CD4-positive, alpha-beta T cell (primary cell): ENCODE results near the gene COL4A2. TPM values are rescaled to one million over a fixed set of nuclear protein-coding genes. Genes with fewer than 3 reads are reported as not detected.
"Not testable (repeated sequence)": the region's sequence is repeated elsewhere in the genome, so short reads cannot be mapped to it uniquely, and the experiment has no call there.

ENCODE experiments used
- ATAC-seq: fragments of 200-7000 bp; cut with Tn5 transposase; one replicate; pipeline ENCODE4 v1.10.0; 2022; ENCODE audit warnings: mild to moderate bottlenecking; ENCODE audit not compliant: poor library complexity
- CTCF ChIA-PET: fragments of 350-600 bp; sonication (Branson Sonifier 250); formaldehyde crosslinking; loops from one replicate; lab custom pipeline; 2021; ENCODE audit warnings: antibody characterized with exemption, inconsistent platforms; lab: Charles Lee
- POLR2A ChIA-PET: fragments of 350-600 bp; sonication (Branson Sonifier 250); formaldehyde crosslinking; loops from one replicate; lab custom pipeline; 2021; ENCODE audit warnings: antibody characterized with exemption, inconsistent platforms; lab: Charles Lee
- DNase-seq, 14 experiments: peaks; one replicate each; pipeline ENCODE4 v3.0.0-alpha.2; 2013 to 2020; ENCODE audit warnings: mixed read lengths in 2 of 14
- H3K27ac ChIP-seq, 2 donors: one replicate each; pipeline versions ENCODE4 v1.5.1 to v1.7.0; 2013; ENCODE audit warnings: low read length in 2 of 2, low read depth in 1 of 2, mild to moderate bottlenecking in 1 of 2
- H3K27me3 ChIP-seq, 2 experiments: 1 replicate in 1 of 2; 2 replicates in 1 of 2; pipeline versions ENCODE4 v1.6.1 to v1.7.0; 2013; ENCODE audit warnings: low read length in 2 of 2, control low read depth in 1 of 2, mild to moderate bottlenecking in 1 of 2, moderate library complexity in 1 of 2; ENCODE audit not compliant: insufficient read depth in 2 of 2, control insufficient read depth in 1 of 2
- H3K36me3 ChIP-seq: one replicate; pipeline ENCODE4 v1.6.1; 2013; ENCODE audit warnings: low read length, control low read depth; ENCODE audit not compliant: insufficient read depth
- H3K4me1 ChIP-seq: one replicate; pipeline ENCODE4 v1.6.1; 2013; ENCODE audit warnings: low read length, control low read depth; ENCODE audit not compliant: insufficient read depth
- H3K4me3 ChIP-seq: one replicate; pipeline ENCODE4 v1.5.1; 2013; ENCODE audit warnings: mild to moderate bottlenecking, low read length, moderate library complexity
- H3K9me3 ChIP-seq, 2 experiments: 1 replicate in 1 of 2; 2 replicates in 1 of 2; pipeline versions ENCODE4 v1.6.1 to v1.7.0; 2013; ENCODE audit warnings: low read length in 2 of 2, mild to moderate bottlenecking in 2 of 2, control low read depth in 1 of 2, moderate library complexity in 1 of 2; ENCODE audit not compliant: control insufficient read depth in 1 of 2, insufficient read depth in 1 of 2
- H3K27ac Mint-ChIP-seq: one replicate; pipeline ENCODE4 v1.8.0; 2020; ENCODE audit warnings: mixed read lengths
- H3K27me3 Mint-ChIP-seq: one replicate; pipeline ENCODE4 v1.8.0; 2021; ENCODE audit warnings: mixed read lengths
- H3K36me3 Mint-ChIP-seq: one replicate; pipeline ENCODE4 v1.8.0; 2021; ENCODE audit warnings: low read depth, mixed read lengths
- H3K4me1 Mint-ChIP-seq: one replicate; pipeline ENCODE4 v1.8.0; 2021; ENCODE audit warnings: low read depth, mixed read lengths
- H3K4me3 Mint-ChIP-seq: one replicate; pipeline ENCODE4 v1.8.0; 2020; ENCODE audit warnings: mild to moderate bottlenecking, mixed read lengths
- H3K9me3 Mint-ChIP-seq: one replicate; pipeline ENCODE4 v1.8.0; 2020; ENCODE audit warnings: mixed read lengths
- intact Hi-C, 2 experiments: fragments of 100-400 bp; cut with DNase I in 1 of 2; cut with micrococcal nuclease in 1 of 2; formaldehyde crosslinking; loops; one replicate each; pipeline versions ENCODE4 v1.15.1 to v1.9.0; 2023 to 2025; cut with DNase I, micrococcal nuclease
- total RNA-seq, 174 experiments: library from RNA in 2 of 174; stranded (reverse) in 2 of 174; gene quantifications; one replicate each; pipeline ENCODE4 v1.2.3 and lab custom pipeline; 2021 to 2026
- TF ChIP-seq, protein P1 (sequence below): fragments of 200-600 bp; IDR thresholded peaks from one replicate; pipeline ENCODE4 v1.8.0; 2022; ENCODE audit warnings: antibody characterized with exemption, mild to moderate bottlenecking

Gene COL4A2
- total RNA-seq, 2 experiments from 2014 or later: not detected

DNA sequence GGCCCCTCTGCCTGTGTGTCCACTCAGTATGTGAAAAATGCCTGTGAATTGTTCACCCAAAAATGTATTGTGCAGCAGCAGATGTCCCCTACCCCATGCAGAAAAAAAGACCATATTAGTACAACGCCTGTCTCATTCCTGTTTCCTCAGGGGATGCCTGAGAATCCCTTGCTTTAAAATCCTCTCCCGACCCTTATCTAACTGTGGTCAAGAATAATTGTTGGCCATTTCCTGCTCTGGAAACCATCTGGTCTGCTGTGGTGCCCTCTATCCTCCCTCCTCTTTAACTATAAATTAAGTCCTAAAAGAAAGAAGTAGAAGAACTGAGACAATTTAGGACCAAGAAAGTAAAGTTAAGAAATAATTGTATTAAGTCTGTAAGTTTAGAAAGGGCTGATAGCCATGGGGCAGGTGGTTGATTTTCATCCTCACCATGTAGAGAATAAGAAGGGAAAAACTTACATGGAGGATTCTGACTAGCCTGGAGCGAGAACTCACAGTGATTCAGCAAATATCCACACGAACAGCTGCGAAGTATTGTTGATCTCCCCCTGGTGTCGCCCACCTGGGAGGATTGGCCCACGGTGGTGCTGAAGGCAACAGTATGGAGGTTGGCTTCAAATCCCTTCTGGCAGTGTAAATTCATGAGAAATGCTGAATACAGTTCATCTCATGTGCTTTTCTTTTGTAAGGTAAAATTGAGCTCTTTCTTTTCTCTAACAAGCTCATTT lies 85.6 kb downstream of the COL4A2 start:
- ChIA-PET CTCF (no interaction called here), POLR2A (no interaction called here)
- TF ChIP-seq, protein P1, sequence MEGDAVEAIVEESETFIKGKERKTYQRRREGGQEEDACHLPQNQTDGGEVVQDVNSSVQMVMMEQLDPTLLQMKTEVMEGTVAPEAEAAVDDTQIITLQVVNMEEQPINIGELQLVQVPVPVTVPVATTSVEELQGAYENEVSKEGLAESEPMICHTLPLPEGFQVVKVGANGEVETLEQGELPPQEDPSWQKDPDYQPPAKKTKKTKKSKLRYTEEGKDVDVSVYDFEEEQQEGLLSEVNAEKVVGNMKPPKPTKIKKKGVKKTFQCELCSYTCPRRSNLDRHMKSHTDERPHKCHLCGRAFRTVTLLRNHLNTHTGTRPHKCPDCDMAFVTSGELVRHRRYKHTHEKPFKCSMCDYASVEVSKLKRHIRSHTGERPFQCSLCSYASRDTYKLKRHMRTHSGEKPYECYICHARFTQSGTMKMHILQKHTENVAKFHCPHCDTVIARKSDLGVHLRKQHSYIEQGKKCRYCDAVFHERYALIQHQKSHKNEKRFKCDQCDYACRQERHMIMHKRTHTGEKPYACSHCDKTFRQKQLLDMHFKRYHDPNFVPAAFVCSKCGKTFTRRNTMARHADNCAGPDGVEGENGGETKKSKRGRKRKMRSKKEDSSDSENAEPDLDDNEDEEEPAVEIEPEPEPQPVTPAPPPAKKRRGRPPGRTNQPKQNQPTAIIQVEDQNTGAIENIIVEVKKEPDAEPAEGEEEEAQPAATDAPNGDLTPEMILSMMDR: no peak
- no peaks in the 10 kb centered on the region for H3K36me3 Mint-ChIP-seq
- ATAC-seq (no peak), DNase-seq (no peak)
- peaks cover 85% of the 10 kb centered on the region for H3K27me3 Mint-ChIP-seq
- intact Hi-C loops: no loop called here
- H3K27ac Mint-ChIP-seq: no peak overlapping the region
- no peak overlapping the region for H3K27ac ChIP-seq
- no peaks in the 10 kb centered on the region for H3K9me3 Mint-ChIP-seq
- H3K27me3 ChIP-seq: peaks cover 17 to 34% of the 10 kb centered on the region in 2 experiments
- H3K4me3 ChIP-seq: no peak overlapping the region
- H3K4me1 ChIP-seq: peaks cover 2% of the 10 kb centered on the region
- peaks cover 0 to 10% of the 10 kb centered on the region in 2 experiments for H3K9me3 ChIP-seq
- no peaks in the 10 kb centered on the region for H3K36me3 ChIP-seq
- H3K4me1 Mint-ChIP-seq: peaks cover 6% of the 10 kb centered on the region
- no peak overlapping the region for H3K4me3 Mint-ChIP-seq

DNA sequence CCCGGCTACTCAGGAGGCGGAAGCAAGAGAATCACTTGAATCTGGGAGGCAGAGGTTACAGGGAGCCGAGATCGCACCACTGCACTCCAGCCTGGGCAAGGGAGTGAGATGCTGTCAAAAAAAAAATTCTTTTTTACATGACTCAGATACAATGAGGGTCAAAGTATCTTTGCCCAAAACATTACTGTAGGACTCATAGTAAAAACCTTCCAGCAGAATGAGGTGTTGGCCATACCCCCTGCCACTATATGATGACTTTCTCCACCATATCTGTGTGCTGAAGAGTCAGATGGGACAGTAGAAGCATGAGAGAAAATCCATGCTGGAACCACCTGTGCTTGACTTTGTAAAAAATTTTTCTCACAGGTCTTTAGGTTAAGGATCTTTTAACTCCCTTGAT lies 86.7 kb downstream of the COL4A2 start:
- TF ChIP-seq, protein P1: no peak
- Mint-ChIP-seq H3K36me3 (no peaks in the 10 kb centered on the region), H3K4me3 (no peak overlapping the region), H3K27me3 (peaks cover 84% of the 10 kb centered on the region), H3K27ac (no peak overlapping the region), H3K4me1 (peaks cover 6% of the 10 kb centered on the region), H3K9me3 (no peaks in the 10 kb centered on the region)
- Histone ChIP-seq H3K27me3 (peaks cover 20 to 27% of the 10 kb centered on the region in 2 experiments), H3K4me3 (no peak overlapping the region), H3K36me3 (no peaks in the 10 kb centered on the region), H3K9me3 (peaks cover 0 to 8% of the 10 kb centered on the region in 2 experiments), H3K4me1 (no peaks in the 10 kb centered on the region), H3K27ac (no peak overlapping the region)
- POLR2A ChIA-PET: no interaction called here
- intact Hi-C loops: no loop called here
- DNase-seq: no peak
- ATAC-seq: no peak
- CTCF ChIA-PET: no interaction called here

DNA sequence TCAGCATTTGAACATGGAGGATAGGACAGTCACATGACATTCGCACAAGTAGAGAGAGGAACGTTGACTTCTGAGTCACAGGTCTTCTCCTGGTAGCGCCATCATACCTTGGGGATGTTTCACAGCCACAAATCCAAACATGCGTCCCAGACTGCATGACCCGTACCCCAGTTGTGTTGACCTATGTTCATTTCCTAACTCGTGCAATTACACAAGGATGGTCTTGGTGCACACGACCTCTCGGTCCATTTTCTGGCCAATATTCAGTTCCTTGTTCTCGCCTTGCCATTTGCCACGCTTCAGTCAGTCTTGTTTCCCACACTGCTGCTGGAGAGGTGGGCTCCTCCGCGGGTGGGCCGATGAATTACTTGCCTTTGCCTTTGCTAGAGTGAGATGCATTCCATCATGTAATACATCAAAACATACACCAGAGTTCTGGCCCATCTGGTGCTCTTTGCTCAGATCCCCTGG lies 87.3 kb downstream of the COL4A2 start:
- intact Hi-C loops: no loop called here
- no peak overlapping the region for H3K4me3 Mint-ChIP-seq
- Histone ChIP-seq H3K36me3 (no peaks in the 10 kb centered on the region), H3K27ac (no peak overlapping the region), H3K4me3 (no peak overlapping the region), H3K4me1 (no peaks in the 10 kb centered on the region), H3K9me3 (peaks cover 0 to 2% of the 10 kb centered on the region in 2 experiments), H3K27me3 (peaks cover 23 to 27% of the 10 kb centered on the region in 2 experiments)
- H3K27ac Mint-ChIP-seq: no peak overlapping the region
- H3K27me3 Mint-ChIP-seq: peaks cover 84% of the 10 kb centered on the region
- ATAC-seq: no peak
- TF ChIP-seq, protein P1: no peak
- CTCF ChIA-PET: no interaction called here
- H3K36me3 Mint-ChIP-seq: no peaks in the 10 kb centered on the region
- POLR2A ChIA-PET: no interaction called here
- H3K9me3 Mint-ChIP-seq: no peaks in the 10 kb centered on the region
- no peak for DNase-seq
- no peaks in the 10 kb centered on the region for H3K4me1 Mint-ChIP-seq

DNA sequence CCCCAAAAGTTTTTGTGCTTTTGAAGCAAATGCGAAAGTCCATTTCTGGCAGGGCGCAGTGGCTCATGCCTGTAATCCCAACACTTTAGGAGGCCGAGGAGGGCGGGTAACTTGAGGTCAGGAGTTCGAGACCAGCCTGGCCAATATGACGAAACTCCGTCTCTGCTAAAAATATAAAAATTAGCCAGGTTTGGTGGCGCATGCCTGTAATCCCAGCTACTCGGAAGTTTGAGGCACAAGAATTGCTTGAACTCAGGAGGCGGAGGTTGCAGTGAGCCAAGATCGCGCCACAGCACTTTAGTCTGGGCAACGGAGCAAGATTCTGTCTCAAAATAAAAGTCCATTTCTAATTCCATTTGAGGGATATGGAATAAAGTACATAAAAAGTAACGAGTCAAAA lies 88.5 kb downstream of the COL4A2 start:
- H3K27ac Mint-ChIP-seq, POLR2A ChIA-PET, CTCF ChIA-PET, H3K4me3 Mint-ChIP-seq, H3K4me1 Mint-ChIP-seq, H3K36me3 Mint-ChIP-seq, ATAC-seq, H3K27ac ChIP-seq, H3K4me3 ChIP-seq, H3K36me3 ChIP-seq, H3K9me3 Mint-ChIP-seq, intact Hi-C loops, H3K4me1 ChIP-seq, H3K9me3 ChIP-seq, DNase-seq: not testable (repeated sequence)
- peaks cover 86% of the 10 kb centered on the region for H3K27me3 Mint-ChIP-seq
- H3K27me3 ChIP-seq: peaks cover 19 to 20% of the 10 kb centered on the region in 2 experiments
